GM15510 (cell line): ENCODE measurements around the gene FOXC1.

Experiments used
- POLR2A ChIP-seq: IDR thresholded peaks from 3 replicates; pipeline ENCODE4 v1.6.1; 2011; ENCODE audit warnings: borderline replicate concordance; ENCODE audit not compliant: insufficient read length; ENCODE audit errors: extremely low read depth

The FOXC1 gene

DNA sequence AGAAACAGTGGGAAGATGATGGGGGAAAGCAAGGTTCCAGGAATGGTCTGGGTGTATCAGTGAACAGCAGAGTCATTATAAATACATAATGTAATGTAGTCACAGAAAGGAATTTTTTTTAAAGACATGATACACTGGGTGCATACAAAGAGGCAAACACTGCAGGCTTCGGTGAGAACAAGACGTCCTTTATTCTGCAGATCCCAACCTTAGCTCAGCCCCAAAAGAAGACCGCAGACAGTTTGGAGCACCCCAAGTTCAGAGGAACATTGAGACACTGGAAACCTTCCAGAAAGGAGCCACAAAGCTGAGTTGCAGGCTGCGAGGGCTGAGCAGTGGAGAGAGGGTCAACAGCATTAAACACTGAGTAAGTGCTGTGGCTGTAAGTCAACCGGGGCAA, 30.6 kb upstream of the FOXC1 start:
- no peak for TF ChIP-seq POLR2A

DNA sequence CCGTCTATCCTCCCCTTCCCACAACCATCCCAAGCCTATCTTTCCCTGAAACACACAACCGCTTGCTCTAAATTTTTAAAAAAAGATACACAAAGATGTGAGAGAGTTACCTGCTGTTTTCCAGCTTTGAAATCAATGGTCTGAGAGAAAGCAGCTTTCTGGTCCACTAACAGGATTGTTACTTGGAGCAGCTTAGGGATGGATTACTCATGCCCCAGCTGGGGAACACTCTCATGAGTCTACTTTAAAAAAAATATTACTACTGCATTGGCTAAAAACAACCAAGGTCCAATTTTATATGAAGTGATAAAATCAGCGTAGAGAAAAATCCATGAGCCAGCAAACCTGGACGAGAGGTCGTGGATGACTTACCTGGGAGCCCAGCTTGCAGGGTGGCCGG, 29.6 kb upstream of the FOXC1 start:
- TF ChIP-seq POLR2A: no peak

DNA sequence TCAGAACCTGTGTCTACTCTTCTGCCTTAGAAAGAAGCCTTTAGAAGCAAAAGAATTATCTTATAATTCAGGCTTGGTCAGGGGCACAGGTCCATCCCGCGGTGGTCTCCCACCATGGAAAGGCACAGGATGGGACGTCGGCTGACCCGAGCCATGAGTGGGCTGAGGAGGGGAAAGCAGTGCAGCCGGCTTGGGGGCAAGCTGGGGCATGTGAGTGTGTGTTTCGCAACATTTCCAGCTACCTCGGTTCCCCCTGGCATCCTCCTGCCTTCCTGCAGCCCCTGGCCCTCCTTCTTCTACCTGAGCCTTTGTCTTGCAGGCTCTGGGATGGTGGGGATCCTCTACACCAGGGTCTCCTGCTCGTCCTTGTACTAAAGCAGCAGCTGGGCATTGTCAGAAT, 29.1 kb upstream of the FOXC1 start:
- no peak for TF ChIP-seq POLR2A

DNA sequence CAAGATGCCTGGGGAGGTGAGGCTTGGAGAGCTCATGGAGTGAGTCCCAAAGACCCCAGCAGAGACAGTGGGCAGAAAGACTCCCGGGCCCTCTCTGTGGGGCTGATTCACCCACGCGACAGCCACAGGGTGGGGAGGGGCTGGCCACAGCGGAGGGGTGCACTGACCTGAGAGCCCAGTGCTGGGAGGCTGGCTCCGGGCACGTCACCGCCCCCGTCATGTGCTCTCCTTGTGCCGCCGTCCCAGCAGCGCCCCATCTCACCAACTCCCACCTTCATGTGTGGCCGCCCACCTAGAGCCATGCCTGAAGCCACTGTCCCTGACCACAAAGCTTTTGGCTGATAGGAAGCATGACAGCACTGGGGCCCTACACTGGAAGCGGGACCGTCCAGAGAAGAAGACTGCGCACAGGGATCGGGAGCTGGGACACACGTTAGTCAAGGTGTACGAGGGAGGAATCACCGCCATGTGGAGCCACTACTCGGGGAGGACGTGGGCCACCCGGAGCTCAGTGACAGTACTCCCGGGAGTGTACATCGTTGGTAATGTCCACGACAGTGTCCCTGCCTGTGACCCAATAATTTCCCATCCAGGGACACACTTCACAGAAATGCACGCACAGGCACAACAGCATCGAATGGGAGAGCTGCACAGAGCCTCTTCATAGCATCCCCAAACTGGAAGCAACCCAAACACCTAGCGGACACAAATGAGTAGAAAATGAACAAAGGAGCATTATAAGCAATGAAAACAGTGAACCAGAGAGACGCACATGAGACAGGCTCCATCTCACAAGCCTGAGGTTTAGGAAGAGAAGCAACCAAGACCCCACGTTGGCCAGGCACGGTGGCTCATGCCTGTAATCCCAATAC, 28.4 kb upstream of the FOXC1 start:
- TF ChIP-seq POLR2A: no peak

DNA sequence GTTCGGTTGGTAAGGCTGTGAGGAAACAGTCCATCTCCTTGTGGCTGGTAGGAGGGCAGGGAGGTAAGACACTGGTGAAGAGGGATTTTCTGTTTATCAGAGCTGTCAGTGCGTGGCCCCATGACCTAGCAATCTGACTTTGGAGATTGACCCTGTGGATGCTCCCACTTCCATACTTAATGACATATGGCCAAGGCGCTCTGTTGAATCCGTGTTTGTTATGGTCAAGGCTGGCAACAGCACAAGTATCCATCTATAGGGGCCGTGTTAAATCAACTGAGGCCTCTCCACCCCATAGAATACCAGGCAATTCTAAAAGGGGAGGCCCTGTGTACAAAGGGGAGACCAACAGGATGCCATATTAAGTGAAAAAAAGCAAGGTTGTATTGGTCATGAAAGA, 25.6 kb upstream of the FOXC1 start:
- no peak for TF ChIP-seq POLR2A

DNA sequence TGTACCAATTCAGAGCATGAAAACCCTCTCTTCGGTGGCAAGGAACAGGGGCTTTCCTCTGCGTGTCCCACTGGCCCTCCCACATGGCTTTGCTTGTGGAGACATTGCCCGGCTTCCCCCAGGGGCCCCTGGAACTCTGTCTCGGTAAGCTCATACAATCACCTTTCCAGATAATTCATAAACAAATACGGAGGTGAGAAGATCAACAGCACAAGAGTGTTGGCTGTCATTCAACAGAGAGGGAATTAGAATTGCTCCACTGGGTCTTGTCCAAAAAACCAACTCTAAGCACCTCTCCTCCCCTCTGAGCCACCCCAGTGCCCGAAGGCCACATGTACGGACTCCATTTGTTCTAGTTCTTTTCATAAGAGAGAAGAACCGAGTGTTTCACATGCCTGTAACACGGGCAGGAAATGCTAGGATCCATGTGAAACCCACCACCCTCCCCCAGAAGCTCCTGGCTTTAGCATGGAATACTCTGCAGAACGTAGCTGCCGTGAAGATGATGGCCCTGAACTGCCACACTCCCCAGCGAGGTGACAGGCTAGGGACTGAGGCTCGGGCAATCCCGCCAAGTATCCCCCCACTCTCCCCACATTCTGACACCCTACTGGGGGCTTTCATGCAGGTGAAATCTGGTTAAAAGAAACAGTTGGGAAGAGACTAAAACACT, 24.6 kb upstream of the FOXC1 start:
- no peak for TF ChIP-seq POLR2A

DNA sequence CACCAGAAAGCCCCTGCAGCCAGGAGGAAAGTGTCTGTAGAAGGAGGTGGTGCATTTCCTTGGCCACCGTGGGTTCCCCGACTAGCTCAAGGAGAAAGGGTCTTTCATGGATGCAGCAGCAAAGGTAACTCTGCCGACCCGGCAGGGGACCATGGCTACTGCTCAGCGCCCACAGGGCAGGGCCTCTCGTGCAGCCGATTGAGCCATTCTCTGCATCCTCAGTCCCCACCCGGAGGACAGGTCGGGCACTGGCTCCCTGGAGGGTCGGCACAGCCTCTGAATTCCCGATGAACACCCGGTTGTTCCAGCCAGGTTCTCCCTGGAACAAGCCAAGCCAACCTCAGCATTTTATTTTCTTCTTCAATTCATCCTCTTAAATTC, 24.1 kb upstream of the FOXC1 start:
- no peak for TF ChIP-seq POLR2A

DNA sequence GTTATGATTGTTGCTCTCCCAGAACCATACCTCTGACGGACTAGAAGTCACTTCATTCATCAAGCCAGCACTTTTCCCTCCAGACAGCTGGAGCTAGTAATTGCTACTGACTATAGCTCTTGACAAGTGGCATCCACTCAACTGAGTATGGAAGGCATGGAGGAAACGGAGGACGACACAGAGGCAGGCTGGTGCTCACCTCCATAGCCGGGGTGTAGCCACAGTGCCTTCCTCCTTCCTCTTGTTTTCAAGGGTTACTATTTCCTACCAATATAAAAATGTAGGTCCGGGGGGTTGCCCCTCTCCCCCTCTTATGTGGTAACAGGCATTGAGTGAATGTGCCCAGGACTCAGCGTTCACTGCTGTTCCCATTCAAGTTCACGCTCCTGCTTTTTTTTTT, 23.5 kb upstream of the FOXC1 start:
- no peak for TF ChIP-seq POLR2A

DNA sequence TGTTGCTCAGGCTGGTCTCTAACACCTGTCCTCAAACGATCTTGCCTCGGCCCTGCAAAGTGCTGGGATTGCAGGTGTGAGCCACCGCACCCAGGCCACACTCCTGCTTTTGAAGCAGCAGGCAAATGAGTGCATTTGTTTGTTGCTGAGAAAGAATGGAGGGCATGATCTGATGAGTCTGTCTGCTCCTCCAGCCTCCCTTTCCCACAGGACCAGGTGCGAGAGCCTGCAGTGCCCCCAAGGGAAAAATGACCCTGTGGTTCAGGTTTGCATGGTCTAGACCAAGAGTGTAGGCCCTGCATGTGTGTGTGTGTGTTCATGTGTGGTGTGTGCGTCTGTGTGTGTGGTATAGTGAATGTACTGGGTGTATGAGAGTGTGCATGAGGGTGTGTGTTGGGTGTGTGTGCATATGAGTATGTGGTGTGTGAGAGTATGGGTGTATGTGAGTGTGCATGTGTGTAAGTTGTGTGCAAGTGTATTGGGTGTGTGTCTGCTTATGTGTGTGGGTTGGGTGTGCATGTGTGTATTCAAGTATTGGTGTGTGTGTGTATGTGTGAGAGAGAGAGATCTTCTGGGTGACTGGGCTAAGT, 22.8 kb upstream of the FOXC1 start:
- TF ChIP-seq POLR2A: no peak

DNA sequence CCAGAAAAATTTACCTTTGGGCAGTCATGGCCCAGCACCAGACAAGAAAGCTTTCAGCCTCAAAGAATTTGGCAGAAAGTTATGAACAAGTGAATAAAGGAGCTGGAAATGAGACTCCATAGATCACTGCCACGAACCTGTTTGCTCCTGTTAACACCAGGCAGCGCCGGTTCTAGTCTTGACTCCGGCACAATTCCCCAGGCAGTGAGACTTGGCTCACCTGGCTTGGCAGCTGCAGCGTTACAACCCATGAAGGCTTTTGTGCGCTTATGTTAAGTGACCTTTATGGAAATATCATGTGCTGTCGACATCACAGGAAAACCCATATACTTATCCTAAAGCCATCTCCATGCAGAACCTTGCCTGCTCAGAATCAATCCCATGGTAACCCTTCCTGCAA, 22.2 kb upstream of the FOXC1 start:
- TF ChIP-seq POLR2A: no peak

DNA sequence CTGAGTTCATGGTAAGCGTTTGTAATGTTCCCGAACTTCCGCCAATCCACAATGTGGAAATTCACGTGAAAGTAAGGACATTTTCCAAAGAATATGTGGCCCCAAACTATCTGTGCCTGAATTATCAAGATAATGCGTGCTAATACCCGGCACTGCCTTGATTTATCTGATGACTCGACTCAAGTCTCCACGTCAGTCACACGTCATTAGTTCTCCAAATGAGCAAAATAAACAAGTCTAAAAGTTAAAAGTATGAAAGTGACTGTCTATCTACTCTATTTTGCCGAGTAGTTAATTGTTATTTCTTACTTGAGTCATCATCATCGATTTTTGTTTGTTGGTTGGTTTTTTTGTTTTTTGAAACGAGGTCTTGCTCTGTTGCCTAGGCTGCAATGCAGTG, 21.7 kb upstream of the FOXC1 start:
- no peak for TF ChIP-seq POLR2A

DNA sequence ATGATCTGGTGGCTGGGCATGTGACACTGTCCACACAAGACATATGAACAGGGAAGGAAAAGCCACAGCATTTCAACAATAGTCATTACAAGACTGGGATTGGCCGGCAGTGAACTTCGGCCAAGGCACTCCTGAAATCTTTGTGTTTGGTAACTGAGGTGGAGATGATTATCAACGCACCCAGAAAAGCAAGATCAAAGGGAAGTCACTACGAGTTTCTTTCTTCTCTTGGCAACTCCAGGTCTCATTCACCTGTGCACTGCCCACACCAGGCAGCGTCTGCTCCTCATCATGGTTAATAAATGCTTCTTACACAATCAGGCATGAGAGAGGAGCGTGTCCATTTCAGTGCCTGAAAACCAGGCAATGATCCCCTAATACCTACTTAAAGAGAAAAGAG, 20.5 kb upstream of the FOXC1 start:
- no peak for TF ChIP-seq POLR2A

DNA sequence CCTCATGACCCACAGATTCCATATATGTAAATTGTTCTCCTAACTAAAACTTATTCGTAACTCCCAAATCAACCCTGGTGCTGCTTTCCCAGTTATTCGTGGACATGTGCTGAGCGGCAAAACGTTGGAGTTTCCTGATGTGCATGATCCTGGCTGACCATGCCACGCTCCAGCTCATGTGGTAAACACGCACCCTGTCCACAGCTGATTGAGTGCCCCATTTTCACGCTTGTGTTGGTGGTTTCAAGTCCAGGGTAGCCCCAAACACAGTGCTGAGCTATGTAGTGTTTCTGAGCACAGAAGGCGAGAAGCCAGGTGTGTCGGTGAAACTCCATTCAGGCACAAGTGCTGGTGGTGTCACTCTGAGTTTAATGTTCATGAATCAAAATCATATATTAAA, 19.1 kb upstream of the FOXC1 start:
- TF ChIP-seq POLR2A: no peak

DNA sequence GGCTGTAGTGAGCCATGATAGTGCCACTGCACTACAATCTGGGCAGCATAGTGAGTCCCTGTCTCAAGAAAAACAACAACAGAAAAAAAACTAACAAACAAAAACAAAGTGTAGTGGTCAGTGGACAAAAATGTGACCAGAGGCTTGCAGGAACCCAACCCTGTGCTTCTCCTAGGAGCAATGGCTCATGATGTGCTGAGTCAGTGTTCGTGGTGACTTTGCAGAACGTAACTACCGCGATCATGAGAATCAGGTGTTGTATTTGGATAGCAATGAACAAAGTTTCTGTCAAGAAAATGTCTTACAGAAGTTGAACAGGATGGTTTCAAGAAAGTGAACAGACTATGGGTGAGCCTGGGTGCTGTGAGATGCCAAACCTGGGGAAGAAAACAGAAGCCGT, 18.5 kb upstream of the FOXC1 start:
- no peak for TF ChIP-seq POLR2A

DNA sequence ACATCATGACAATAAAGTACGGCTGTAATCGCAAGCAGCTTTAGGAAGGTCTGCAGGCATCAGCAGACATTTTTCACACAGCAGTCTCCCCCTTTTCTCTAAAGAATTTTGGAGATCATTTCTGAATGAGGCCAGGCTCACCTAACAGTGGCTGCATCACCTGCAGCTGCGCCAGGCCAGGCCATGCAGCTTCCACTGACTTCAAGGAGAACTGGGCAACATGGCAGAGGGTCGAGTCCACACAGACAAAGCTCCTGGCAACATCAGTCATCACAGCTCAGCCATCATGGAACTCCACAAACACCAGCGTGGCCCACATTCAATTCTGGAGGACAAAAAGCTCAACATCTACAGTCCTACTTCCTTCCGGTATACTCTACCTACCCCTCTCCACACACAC, 17.8 kb upstream of the FOXC1 start:
- TF ChIP-seq POLR2A: no peak

DNA sequence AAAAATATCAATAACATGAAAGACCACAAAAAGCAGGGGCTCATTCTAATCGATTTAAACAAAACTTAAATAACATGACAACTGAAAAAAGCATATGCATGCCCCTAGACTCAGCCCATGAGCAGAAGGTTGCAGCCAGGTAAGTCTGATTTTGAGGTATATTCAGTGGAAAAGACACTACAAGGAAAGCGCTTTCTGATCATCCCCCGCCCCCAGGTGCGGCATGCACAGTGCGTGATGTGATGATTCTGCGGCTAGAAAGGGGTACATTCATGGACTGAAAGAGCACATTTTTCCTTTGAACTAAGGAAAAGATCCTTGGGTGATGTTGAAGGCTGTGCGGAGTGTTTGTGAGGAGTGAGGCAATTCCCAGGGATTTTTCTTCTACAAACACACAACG, 16.9 kb upstream of the FOXC1 start:
- TF ChIP-seq POLR2A: no peak
